GM12892 (cell line): Measurements from ENCODE around the gene SLC5A2.

Experiments used
- POLR2A ChIP-seq: IDR thresholded peaks from 2 replicates; pipeline ENCODE4 v1.6.1; 2011; ENCODE audit warnings: low read depth, low read length, control low read depth
- TAF1 ChIP-seq: IDR thresholded peaks from 2 replicates; pipeline ENCODE4 v1.6.1; 2011; ENCODE audit warnings: low read depth, mild to moderate bottlenecking, control low read depth, low read length, borderline replicate concordance

GRCh38 chr16:31474773-31475738, 7.9 kb upstream of the SLC5A2 start:
- TF ChIP-seq POLR2A (no peak), TAF1 (no peak)
